ENCODE data around the gene PHLDB3.

DNA sequence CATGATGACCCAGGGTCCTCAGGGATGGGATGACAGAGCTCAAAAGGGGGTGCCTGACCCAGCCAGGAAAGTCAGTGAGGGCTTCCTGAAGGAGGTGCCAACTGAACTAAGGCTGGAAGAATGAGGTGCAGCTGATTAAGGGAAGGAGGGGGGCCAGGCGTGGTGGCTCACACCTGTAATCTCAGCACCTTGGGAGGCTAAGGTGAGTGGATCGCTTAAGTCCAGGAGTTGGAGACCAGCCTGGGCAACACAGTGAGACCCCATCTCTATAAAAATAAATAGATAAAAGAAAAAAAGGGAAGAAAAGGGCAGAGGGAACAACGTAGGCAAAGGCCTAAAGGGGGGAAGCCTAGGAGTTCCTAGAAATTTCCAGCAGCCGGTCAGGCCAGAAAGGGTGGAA is 30.1 kb downstream of the PHLDB3 start:
- TF ChIP-seq POLR2A (IDR thresholded peaks at IDR 0.05), result no peak
- no peak for TF ChIP-seq POLR2AphosphoS5 (IDR thresholded peaks at IDR 0.05)
- TF ChIP-seq, protein P1, sequence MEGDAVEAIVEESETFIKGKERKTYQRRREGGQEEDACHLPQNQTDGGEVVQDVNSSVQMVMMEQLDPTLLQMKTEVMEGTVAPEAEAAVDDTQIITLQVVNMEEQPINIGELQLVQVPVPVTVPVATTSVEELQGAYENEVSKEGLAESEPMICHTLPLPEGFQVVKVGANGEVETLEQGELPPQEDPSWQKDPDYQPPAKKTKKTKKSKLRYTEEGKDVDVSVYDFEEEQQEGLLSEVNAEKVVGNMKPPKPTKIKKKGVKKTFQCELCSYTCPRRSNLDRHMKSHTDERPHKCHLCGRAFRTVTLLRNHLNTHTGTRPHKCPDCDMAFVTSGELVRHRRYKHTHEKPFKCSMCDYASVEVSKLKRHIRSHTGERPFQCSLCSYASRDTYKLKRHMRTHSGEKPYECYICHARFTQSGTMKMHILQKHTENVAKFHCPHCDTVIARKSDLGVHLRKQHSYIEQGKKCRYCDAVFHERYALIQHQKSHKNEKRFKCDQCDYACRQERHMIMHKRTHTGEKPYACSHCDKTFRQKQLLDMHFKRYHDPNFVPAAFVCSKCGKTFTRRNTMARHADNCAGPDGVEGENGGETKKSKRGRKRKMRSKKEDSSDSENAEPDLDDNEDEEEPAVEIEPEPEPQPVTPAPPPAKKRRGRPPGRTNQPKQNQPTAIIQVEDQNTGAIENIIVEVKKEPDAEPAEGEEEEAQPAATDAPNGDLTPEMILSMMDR (IDR thresholded peaks at IDR 0.05), result no peak
- TF ChIP-seq EP300 (IDR thresholded peaks at IDR 0.05), result no peak
